Kidney (tissue), 14 donors: ENCODE data around the gene F13B. TPM values are rescaled to one million over a fixed set of nuclear protein-coding genes. Genes with fewer than 3 reads are reported as not detected.
"Not testable (repeated sequence)": the region's sequence is repeated elsewhere in the genome, so short reads cannot be mapped to it uniquely, and the experiment has no call there.

Experiments used
- DNase-seq, 5 donors: peaks; one replicate each; pipeline ENCODE4 v3.0.0-alpha.2; 2013 to 2020
- FAIRE-seq: peaks from 2 replicates; lab custom pipeline; 2012; peaks lifted over from hg19 to GRCh38; lab: Jason Lieb, UNC
- H3K27ac ChIP-seq, 2 donors: one replicate each; pipeline ENCODE4 v1.7.0; 2013; ENCODE audit warnings: low read depth in 2 of 2, low read length in 2 of 2, inconsistent platforms in 1 of 2
- H3K27me3 ChIP-seq: one replicate; pipeline ENCODE4 v1.7.1; 2013; ENCODE audit warnings: low read length, inconsistent platforms; ENCODE audit not compliant: control insufficient read depth, insufficient read depth
- H3K36me3 ChIP-seq, 3 donors: one replicate each; pipeline versions ENCODE4 v1.7.0 to v1.7.1; 2013; ENCODE audit warnings: low read length in 3 of 3, control low read depth in 1 of 3, inconsistent platforms in 1 of 3; ENCODE audit not compliant: insufficient read depth in 3 of 3, control insufficient read depth in 2 of 3
- H3K4me1 ChIP-seq, 3 donors: one replicate each; pipeline versions ENCODE4 v1.7.0 to v1.7.1; 2013; ENCODE audit warnings: low read length in 3 of 3, inconsistent platforms in 1 of 3, low read depth in 1 of 3; ENCODE audit not compliant: control insufficient read depth in 2 of 3, insufficient read depth in 2 of 3
- H3K4me3 ChIP-seq, 3 donors: one replicate each; pipeline versions ENCODE4 v1.7.0 to v1.8.1; 2013; ENCODE audit warnings: low read length in 3 of 3, control low read depth in 1 of 3, inconsistent platforms in 1 of 3
- H3K9ac ChIP-seq, 3 donors: one replicate each; pipeline versions ENCODE4 v1.7.0 to v1.7.1; 2013; ENCODE audit warnings: low read length in 3 of 3, control low read depth in 1 of 3, inconsistent platforms in 1 of 3
- H3K9me3 ChIP-seq, 3 donors: one replicate each; pipeline versions ENCODE4 v1.7.0 to v1.7.1; 2013; ENCODE audit warnings: low read length in 3 of 3, control low read depth in 1 of 3, inconsistent platforms in 1 of 3; ENCODE audit not compliant: control insufficient read depth in 2 of 3, insufficient read depth in 1 of 3
- intact Hi-C: fragments of 100-400 bp; cut with DNase I; formaldehyde crosslinking; loops from one replicate; pipeline ENCODE4 v1.11.1; 2022
- polyA plus RNA-seq: library from polyadenylated mRNA; stranded (reverse); fragments of 350-450 nt; fragmentation: Illumina TruSeq; extraction: RNeasy Lipid Tissue Mini Kit (QIAGEN cat#74804); gene quantifications from one replicate; pipeline ENCODE4 v1.2.3, GENCODE V29; 2014; ENCODE audit warnings: low read depth, low replicate concordance; ENCODE audit not compliant: insufficient read depth
- total RNA-seq: library from RNA; stranded (reverse); fragmentation: NEBNext Ultra II Directional; extraction: Animal tissue kit (Norgen Biotek cat#: 25700); gene quantifications from one replicate; pipeline ENCODE4 v1.2.1, GENCODE V29; 2021
- TF ChIP-seq, protein P1 (sequence below): IDR thresholded peaks from 3 replicates; pipeline ENCODE4 v1.5.1; 2012; ENCODE audit warnings: mild to moderate bottlenecking, moderate library complexity, borderline replicate concordance; ENCODE audit not compliant: insufficient read depth; ENCODE audit errors: extremely low read depth
- donor health status: control.
- donor health status: control.
- donor health status: control.
- donor health status: control.
- donor health status: control.
- donor health status: DM: yes; HTN: yes; CAD: no.
- donor health status: Normal renal cell carcinoma (clear cell type).

F13B gene
- total and polyA plus RNA-seq, 2 donors from 2014 or later, result not detected

- no peaks in the 10 kb centered on the region for H3K4me1 ChIP-seq
- H3K27me3 ChIP-seq, result no peaks in the 10 kb centered on the region
- H3K36me3 ChIP-seq, result no peaks in the 10 kb centered on the region
- H3K27ac ChIP-seq, result no peak overlapping the region
- no peaks in the 10 kb centered on the region for H3K9me3 ChIP-seq
- intact Hi-C loops, result no loop called here
- no peak overlapping the region for H3K4me3 ChIP-seq
- TF ChIP-seq, protein P1, sequence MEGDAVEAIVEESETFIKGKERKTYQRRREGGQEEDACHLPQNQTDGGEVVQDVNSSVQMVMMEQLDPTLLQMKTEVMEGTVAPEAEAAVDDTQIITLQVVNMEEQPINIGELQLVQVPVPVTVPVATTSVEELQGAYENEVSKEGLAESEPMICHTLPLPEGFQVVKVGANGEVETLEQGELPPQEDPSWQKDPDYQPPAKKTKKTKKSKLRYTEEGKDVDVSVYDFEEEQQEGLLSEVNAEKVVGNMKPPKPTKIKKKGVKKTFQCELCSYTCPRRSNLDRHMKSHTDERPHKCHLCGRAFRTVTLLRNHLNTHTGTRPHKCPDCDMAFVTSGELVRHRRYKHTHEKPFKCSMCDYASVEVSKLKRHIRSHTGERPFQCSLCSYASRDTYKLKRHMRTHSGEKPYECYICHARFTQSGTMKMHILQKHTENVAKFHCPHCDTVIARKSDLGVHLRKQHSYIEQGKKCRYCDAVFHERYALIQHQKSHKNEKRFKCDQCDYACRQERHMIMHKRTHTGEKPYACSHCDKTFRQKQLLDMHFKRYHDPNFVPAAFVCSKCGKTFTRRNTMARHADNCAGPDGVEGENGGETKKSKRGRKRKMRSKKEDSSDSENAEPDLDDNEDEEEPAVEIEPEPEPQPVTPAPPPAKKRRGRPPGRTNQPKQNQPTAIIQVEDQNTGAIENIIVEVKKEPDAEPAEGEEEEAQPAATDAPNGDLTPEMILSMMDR, result no peak
- FAIRE-seq (no peak), DNase-seq (no peak)
- H3K9ac ChIP-seq, result no peak overlapping the region
These were observed 73.1 kb downstream of the F13B start for GRCh38 chr1:196993916-196994315.

DNA sequence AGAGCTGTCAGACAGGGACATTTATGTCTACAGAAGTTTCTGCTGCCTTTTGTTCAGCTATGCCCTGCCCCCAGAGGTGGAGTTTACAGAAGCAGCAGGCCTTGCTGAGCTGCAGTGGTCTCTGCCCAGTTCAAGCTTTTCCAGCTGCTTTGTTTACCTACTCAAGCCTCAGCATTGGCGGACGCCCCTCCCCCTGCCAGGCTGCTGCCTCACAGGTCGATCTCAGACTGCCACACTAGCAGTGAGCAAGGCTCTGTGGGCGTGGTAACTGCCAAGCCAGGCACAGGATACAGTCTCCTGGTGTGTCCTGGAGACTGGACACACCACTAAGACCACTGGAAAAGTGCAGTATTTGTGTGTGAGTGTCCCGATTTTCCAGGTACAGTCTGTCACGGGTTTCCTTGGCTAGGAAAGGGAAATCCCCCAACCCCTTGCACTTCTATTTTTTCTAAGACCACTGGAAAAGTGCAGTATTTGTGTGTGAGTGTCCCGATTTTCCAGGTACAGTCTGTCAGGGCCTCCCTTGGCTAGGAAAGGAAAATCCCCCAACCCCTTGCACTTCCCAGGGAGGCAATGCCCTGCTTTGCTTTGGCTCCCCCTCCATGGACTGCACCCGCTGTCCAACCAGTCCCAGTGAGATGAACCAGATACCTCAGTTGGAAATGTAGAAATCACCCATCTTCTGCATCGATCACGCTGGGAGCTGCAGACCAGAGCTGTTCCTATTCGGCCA, 75.0 kb downstream of the F13B start:
- peak in 4 of 5 donors; percentile 62 to 76 (median 68) for DNase-seq
- H3K27ac ChIP-seq, H3K27me3 ChIP-seq, H3K9me3 ChIP-seq, intact Hi-C loops, H3K4me1 ChIP-seq, FAIRE-seq, H3K4me3 ChIP-seq, H3K9ac ChIP-seq, H3K36me3 ChIP-seq: not testable (repeated sequence)

Other genes starting within 250 kb of the F13B start
- gene CFHR1, start 247.5 kb downstream of the F13B start, total RNA-seq, result 22.0 TPM
- 2.7 TPM for gene CFHR1, start 247.5 kb downstream of the F13B start, polyA plus RNA-seq
- gene CFHR4, start 179.2 kb downstream of the F13B start, total RNA-seq, result 0.35 TPM
- gene CFHR4, start 179.2 kb downstream of the F13B start, polyA plus RNA-seq, result not detected
- gene CFHR2, start 123.5 kb downstream of the F13B start, total RNA-seq, result not detected
- not detected for gene CFHR2, start 123.5 kb downstream of the F13B start, polyA plus RNA-seq
- not detected for gene CFHR5, start 89.7 kb downstream of the F13B start, total RNA-seq
- gene CFHR5, start 89.7 kb downstream of the F13B start, polyA plus RNA-seq, result not detected
- gene ASPM, start 79.4 kb upstream of the F13B start, total RNA-seq, result 0.69 TPM
- gene ASPM, start 79.4 kb upstream of the F13B start, polyA plus RNA-seq, result 0.06 TPM
- gene ZBTB41, start 134.0 kb upstream of the F13B start, total RNA-seq, result 14.3 TPM
- 2.6 TPM for gene ZBTB41, start 134.0 kb upstream of the F13B start, polyA plus RNA-seq
- 0.16 TPM for gene CRB1, start 201.0 kb upstream of the F13B start, total RNA-seq
- 1.2 TPM for gene CRB1, start 201.0 kb upstream of the F13B start, polyA plus RNA-seq